ENCODE results near the gene CACNA1D.

- TF ChIP-seq CTCF (IDR thresholded peaks at IDR 0.05) = no peak
- no peak for TF ChIP-seq POLR2A (IDR thresholded peaks at IDR 0.05)
These were observed 30.2 kb downstream of the CACNA1D start for GRCh38 chr3:53524566-53524965.
